GM19239 (cell line): ENCODE measurements around the gene GSG1.
A peak's percentile ranks its signal among the peaks of the same experiment; 100 is the strongest.
"Not testable (repeated sequence)": the region's sequence is repeated elsewhere in the genome, so short reads cannot be mapped to it uniquely, and the experiment has no call there.

Source experiments
- DNase-seq: peaks from one replicate; pipeline ENCODE4 v3.0.0; 2011; ENCODE audit warnings: low spot score; ENCODE audit not compliant: insufficient read length
- FAIRE-seq: peaks from 2 replicates; lab custom pipeline; 2011; peaks lifted over from hg19 to GRCh38; lab: Jason Lieb, UNC

Gene GSG1

GRCh38 chr12:13094367-13094766, 9.1 kb downstream of the GSG1 start:
- FAIRE-seq = peak; percentile 4

DNA sequence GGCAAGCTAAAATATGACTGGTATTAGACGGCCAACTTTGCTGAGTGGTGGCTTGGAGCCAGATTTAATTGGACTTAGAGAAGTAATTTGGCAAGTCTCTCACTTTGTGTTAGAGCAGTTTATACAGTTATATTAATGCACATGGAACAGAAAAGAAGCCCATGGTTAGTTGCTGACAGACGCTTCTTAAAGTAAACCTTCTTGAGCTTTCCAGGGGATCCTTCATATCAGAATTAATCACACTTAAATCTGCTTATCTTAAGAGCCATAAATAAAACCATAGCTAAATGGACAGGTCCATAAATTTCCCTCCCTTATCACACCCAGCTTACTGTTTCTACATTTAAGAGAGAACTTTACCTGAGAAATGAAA, 9.6 kb downstream of the GSG1 start:
- DNase-seq = no peak
- FAIRE-seq = no peak

More at GRCh38 chr12:13094367-13094766, 9.1 kb downstream of the GSG1 start:
- DNase-seq = no peak

DNA sequence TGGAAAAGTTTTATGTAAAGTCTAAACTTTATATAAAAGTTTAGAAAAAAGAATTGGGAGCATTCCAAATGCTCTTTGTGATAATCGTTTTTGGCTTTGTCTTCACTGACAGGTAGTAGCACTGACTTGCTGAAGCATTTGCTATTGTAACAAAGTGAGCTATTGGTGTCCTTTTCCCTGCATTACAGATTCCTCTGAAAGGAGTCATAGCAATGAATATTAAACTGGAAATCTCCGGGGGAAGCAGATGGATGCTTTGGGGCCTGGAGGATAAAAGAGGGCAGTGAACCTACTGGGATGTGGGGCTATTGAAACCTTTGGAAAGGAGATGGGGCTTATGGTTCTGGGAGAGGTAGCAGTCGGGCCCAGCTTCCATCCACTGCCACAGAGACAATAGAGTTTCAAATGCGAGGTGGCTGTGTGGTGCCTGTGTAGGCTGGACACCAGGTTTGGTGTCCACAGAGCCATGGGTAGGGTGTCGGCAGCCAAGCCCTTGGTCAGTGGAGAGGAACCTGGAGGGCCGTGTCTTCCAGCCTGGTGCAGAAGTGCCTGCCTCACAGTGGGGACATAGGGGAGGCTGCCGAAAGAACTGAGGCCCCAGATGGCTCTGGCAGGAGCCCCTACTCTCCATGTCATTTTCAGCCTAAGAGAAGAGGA, 10.1 kb downstream of the GSG1 start:
- FAIRE-seq = no peak

DNA sequence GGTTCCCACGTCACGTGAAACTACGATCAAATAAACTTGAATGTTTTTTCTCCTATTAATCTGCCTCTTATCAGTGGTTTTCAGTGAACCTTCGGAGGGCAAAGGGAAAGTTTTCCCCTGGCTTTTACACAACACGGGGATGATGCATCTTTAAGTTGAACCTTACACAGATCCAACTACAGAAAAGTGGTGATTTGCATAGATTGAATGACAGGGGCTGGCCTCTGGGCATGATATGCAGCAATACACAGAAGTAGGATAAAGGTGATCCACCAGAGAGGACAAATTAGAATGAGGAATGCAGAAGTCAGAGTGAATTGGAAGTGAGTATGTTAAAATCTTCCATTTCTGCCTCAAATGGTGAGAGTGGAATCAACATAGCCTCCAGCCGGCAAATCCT, 11.6 kb downstream of the GSG1 start:
- no peak for FAIRE-seq
- no peak for DNase-seq

More for the DNA sequence above, 10.1 kb downstream of the GSG1 start:
- DNase-seq = no peak

GRCh38 chr12:13090054-13090453, 13.4 kb downstream of the GSG1 start:
- DNase-seq = no peak
- FAIRE-seq = peak; percentile 37

DNA sequence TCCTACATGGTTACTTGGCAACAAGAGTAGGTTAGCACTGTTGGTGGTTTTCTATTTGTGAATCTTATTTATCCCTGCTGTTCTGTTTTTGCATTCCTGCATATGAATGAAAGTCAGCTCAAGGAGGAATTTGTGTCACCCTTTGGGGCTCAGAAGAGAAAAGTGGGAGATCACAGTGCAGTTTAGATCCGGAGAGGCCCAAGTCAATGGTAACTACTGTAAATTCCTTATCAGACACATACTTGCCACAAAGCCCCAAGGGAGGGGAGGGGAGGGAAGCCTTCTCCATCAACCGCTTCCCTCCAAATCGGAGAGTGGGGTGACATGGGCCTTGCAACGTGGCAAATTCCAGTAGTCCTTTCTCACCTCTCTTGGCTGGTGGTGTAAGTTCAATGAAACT, 15.0 kb downstream of the GSG1 start:
- no peak for FAIRE-seq
- no peak for DNase-seq

DNA sequence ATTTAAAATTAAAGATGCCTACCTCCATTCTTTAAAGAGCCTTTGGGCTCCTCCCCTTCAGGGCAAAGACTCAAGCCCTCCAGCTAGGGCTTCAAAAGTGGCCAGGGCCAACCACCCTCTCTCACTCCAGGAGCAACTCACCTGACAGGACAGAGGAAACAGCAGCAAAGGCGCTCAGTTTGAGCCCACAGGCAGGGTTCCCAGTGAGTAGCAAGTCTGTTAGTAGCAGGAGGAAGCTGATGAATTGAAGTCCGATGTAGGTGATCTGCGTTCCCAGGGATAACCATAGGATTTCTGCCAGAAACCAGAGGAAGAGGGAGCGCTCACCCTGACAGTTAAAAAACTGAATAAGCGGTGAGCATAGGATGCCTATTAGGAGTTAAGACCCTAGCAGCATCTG, 15.7 kb downstream of the GSG1 start:
- DNase-seq (no peak), FAIRE-seq (no peak)

DNA sequence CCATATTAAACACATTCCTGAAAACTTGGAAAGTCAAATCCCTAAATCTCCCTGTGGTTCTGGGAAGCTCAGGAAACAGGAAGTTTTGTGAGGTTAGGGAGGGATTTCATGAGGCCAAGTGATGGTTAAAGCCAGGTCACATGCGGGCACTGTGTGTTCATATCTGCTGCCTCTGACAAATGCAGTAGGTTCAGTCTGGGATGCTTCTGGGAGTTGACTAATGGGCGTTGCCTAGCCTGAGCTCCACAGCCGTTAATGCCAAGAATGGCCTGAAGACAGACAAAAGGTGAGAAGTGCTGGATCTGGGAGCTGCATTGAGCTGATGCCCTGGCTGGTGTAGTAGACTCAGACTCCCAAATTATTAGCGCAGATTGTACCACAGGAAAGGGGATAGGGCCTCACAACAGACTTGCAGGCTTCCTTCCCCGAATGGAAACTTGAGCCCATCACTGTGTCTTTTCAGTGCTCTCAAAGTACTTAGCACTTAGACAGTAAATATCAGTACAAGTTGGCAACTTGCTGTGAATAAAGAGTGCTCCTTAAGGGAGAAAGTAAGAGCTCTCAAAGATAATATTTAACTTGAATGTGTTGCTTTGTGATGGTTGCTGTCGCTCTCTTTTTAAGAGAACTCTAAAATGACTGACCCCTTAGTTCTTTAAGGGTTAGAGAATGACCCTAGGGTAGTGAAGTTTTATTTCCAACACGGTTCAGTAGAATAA, 17.3 kb downstream of the GSG1 start:
- no peak for FAIRE-seq

GRCh38 chr12:13084898-13085640, 18.4 kb downstream of the GSG1 start:
- no peak for DNase-seq
- no peak for FAIRE-seq

More for the DNA sequence above, 17.3 kb downstream of the GSG1 start:
- no peak for DNase-seq

DNA sequence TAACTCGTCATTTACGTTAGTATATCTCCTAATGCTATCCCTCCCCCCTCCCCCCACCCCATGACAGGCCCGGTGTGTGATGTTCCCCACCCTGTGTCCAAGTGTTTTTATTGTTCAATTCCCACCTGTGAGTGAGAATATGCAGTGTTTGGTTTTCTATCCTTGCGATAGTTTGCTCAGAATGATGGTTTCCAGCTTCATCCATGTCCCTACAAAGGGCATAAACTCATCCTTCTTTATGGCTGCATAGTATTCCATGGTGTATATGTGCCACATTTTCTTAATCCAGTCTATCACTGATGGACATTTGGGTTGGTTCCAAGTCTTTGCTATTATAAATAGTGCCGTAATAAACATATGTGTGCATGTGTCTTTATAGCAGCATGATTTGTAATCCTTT, 19.8 kb downstream of the GSG1 start:
- not testable (repeated sequence) for DNase-seq, FAIRE-seq

- FAIRE-seq (no peak), DNase-seq (no peak)
Measured at GRCh38 chr12:13082861-13083260, 20.6 kb downstream of the GSG1 start.

DNA sequence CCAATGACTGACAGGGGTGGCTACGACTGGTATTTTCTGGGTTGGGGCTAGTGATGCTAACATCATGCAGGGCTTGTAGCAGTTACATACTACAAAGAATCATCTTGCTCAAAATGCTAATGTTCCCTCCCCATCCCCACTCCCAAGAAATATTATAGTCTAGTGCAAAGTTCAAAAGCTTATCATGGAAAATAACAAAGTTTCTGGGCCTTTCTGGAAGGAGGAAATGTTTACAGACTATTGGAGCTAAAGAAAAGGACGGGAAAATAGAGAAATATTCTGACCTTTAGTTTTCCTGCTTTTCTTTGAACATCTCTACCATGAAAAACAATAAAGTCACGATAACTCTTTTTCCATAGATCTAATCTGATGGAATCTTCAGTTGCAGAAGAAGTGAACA, 23.2 kb downstream of the GSG1 start:
- no peak for DNase-seq
- no peak for FAIRE-seq

- FAIRE-seq = no peak
- DNase-seq = no peak
Measured at GRCh38 chr12:13079440-13079906, 24.0 kb downstream of the GSG1 start.

DNA sequence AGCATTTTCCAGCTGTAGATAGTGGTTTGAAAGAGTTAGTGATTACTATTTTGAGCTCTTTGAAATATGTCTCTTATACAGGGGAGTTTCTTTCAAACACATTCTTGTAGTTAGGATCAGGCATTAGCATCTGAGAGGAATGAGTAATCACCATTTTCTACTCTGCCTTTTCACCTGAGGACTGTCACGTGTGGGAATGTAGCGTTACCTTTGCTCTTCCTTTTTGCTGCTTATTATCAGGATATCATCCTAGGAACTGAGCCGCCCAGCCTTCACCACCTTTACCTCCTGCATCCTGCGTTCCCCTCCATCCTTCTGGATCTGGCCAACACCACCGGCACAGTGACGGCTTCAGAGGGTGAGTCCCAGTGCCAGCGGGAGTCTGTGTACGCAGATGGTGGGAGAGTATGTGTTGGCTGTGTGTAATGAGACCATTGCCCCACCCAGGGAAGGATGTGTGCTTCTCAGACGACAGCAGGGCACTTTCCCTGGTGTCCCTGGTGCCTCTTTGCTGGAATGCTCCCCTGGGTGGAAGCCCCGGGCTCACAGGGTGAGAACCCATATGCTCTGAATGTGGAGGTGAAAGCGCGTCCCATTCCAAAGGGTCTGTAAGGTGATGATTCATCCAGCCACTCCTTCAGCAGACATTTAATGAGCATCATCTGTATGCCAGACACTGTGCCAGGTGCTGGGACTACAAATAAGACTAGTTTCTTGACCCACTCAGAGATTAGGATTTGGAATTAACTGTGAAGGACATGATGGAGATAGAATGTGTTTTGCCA, 27.5 kb downstream of the GSG1 start:
- no peak for DNase-seq
- no peak for FAIRE-seq

DNA sequence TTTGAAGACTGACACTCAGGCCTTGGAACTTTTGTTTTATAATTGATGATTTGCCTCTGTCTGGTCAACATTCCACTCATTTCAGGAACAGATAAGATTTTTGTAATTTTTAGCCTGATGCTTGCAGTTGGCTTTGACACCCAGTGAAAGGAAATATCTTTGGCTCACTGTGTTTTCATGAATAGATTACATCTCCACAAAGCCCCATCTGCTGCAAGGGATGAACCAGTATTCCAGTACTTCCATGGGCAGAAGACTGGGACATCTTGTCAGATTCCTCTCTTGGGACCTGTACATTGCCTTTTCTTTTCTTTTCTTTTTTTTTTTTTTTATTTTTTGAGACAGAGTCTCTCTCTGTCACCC, 28.4 kb downstream of the GSG1 start:
- no peak for FAIRE-seq
- DNase-seq = no peak

- FAIRE-seq = no peak
Measured at GRCh38 chr12:13074396-13075117, 28.9 kb downstream of the GSG1 start.

GRCh38 chr12:13073173-13073572, 30.3 kb downstream of the GSG1 start:
- no peak for DNase-seq
- no peak for FAIRE-seq

More at GRCh38 chr12:13074396-13075117, 28.9 kb downstream of the GSG1 start:
- DNase-seq = no peak

DNA sequence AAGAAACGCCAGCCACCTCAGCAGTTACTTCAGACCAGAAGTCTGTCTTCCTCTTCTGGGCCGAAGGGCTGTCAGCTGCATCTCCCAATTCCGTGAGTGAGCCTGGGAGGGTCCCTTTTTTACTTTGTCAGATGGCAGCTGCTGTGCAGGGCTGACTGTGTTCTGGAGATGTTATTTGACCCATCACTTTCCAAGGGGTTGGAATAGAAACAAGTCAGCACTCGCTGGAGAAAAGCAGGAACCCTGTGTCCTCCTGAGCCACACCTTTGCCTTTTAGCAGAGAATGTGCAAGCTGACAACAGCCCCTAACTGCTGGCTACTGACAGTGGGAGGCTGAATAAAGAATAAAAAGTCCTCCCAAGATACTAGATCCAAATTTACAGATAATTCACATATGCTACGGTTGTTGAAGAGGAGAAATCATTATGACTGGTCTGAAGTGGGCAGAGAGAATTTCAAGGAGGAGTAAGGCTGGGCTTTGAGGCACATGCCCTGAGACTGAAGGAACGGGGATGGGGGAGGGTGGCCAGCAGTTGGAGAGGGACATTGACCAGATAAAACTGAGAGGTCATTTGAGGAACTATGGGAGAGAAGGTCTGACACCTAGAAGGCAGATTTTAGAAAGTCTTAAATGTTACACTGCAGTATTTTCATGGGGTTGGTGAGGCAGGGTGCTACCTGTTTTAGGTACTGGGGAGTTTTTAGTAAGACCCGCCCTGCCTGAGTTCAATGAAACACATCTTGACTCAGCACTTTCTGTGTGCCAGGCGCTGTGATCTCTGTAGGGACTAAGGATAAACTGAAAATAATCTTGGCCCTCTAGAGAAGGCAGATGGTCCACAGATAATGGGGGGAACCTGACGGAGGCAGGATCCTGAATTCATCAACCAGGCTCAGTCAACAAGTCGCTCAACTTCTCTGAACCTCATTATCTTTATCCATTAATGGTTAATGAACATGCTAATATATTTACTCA, 31.9 kb downstream of the GSG1 start:
- FAIRE-seq = no peak
- no peak for DNase-seq

DNA sequence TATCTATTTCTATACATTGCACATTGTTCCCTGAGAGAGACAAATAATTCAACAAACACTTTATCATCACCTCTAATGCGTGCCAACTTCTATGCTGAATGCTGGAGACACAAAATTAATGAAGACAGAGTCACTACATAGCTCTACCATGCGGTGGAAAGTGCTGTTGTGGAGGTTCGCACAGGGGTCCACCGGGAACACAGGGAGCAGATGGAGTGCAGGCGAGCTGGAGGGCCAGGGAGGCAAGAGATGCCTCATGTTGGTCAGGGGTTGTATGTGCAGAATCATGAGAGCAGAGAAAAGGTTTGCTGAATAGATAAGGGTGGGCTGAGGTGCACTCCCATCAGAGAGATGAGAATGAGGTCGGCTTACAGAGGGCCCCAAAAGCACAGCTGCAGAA, 34.1 kb downstream of the GSG1 start:
- FAIRE-seq (no peak), DNase-seq (no peak)
